ENCODE results near the gene AIRE.

GRCh38 chr21:44328242-44328895 is 42.7 kb downstream of the AIRE start:
- TF ChIP-seq POLR2AphosphoS5 (IDR thresholded peaks at IDR 0.05) (no peak), CTCF (IDR thresholded peaks at IDR 0.05) (no peak), POLR2A (IDR thresholded peaks at IDR 0.05) (no peak)
